ENCODE measurements around the gene ZC2HC1B. TPM values are rescaled to one million over a fixed set of nuclear protein-coding genes. Genes with fewer than 3 reads are reported as not detected.

The ZC2HC1B gene
- total RNA-seq, 2 experiments from 2014 or later: 0.23 TPM; not detected in 1

DNA sequence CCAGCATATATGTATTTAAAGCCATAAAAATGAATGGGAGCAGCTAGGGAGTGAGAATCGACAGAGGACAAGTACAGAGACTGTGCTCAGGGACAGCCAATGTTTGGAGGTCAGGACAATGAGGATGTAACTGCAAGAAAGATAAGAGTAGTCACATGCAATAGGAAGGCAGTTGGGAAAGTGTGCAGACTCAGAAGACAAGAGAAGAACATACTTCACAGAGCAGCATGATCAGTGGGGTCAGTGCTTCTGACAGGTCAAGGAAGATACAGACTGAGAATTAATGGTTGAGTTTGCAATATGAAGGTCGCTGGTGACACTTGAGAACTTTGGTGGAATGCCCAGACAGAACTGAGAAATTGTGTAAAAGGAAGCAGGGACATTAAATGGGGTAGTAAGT lies 118.7 kb downstream of the ZC2HC1B start:
- Mint-ChIP-seq H3K36me3 (no peaks in the 10 kb centered on the region), H3K4me1 (no peaks in the 10 kb centered on the region), H3K9me3 (ENCODE audit: low read depth) (no peaks in the 10 kb centered on the region), H3K27me3 (peaks cover 2% of the 10 kb centered on the region), H3K27ac (no peak overlapping the region), H3K4me3 (no peak overlapping the region)
- DNase-seq (no peak), ATAC-seq (no peak)
- CTCF ChIA-PET: no interaction called here

DNA sequence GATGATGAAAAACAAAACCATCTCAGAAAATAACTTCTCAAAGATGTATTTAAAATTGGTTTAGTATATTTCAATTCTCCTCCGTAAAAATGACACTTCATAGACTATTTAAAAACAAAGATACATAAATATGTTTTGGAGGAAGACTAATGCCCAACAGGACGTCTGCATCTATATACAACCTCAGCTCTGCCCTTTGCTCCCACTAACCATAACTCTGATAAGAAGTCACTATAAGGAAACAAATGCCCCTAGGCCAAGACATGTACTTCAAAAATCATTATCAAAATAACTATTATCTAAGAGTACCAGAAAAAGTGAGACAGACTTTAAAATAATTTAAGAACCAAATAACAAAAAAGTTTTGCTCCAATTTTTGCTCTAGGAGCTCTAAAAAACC lies 120.4 kb downstream of the ZC2HC1B start:
- DNase-seq (no peak), ATAC-seq (no peak)
- H3K27ac Mint-ChIP-seq: no peak overlapping the region
- H3K27me3 Mint-ChIP-seq: no peaks in the 10 kb centered on the region
- CTCF ChIA-PET: no interaction called here
- H3K36me3 Mint-ChIP-seq: peaks cover 2% of the 10 kb centered on the region
- no peaks in the 10 kb centered on the region for H3K9me3 Mint-ChIP-seq (ENCODE audit: low read depth)
- no peak overlapping the region for H3K4me3 Mint-ChIP-seq
- no peaks in the 10 kb centered on the region for H3K4me1 Mint-ChIP-seq

DNA sequence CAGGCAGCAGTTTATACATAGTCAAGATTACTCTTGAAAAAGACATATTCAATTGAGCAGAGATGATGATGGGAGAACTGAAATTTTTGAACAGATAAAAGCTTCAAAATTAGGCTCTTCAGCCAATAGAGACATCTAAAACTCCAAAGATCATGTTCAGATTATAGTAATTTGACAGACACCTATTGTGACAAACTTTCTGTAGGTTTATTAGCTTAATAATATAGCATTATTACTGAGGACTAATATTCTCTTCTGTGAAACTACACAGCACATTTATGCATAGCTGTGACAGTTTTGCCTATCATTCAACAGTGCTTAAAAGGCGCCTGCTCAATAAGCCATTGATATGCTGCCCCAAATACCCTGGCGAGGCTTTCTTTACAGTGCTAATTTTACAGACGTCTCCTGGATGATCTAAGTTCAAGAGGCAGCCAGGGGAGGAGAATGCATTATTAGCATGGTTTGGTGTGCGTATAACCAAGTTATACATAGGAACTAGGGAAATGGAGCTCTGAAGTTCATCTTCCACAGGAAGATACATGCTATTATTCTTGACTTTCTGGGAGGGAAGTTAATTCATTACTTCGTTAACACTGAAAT lies 122.3 kb downstream of the ZC2HC1B start:
- H3K4me3 Mint-ChIP-seq: no peak overlapping the region
- no peaks in the 10 kb centered on the region for H3K9me3 Mint-ChIP-seq (ENCODE audit: low read depth)
- H3K27ac Mint-ChIP-seq: no peak overlapping the region
- CTCF ChIA-PET: no interaction called here
- DNase-seq (no peak), ATAC-seq (no peak)
- H3K4me1 Mint-ChIP-seq: no peaks in the 10 kb centered on the region
- no peaks in the 10 kb centered on the region for H3K27me3 Mint-ChIP-seq
- peaks cover 2% of the 10 kb centered on the region for H3K36me3 Mint-ChIP-seq

Other genes starting within 250 kb of the ZC2HC1B start
- gene PHACTR2, start 186.5 kb upstream of the ZC2HC1B start, total RNA-seq: 10 to 100 TPM; 24.2 to 28.0 TPM
- gene LTV1, start 21.1 kb upstream of the ZC2HC1B start, total RNA-seq: 10 to 100 TPM; 22.5 to 35.7 TPM
- 10 to 100 TPM; 14.7 to 23.0 TPM for gene PLAGL1, start 143.8 kb downstream of the ZC2HC1B start, total RNA-seq
- gene SF3B5, start 231.1 kb downstream of the ZC2HC1B start, total RNA-seq: 100 to 1,000 TPM; 151 to 176 TPM

All from activated CD8-positive, alpha-beta memory T cell treated with anti-CD3 and anti-CD28 coated beads, Interleukin-2, amount 10 ng/mL, durations not matched to agents 7 days and 5 days (primary cell).